CD4-positive, alpha-beta T cell treated with Interleukin-17A for 4 hours (primary cell): Measurements from ENCODE around the gene HDAC4.

ENCODE experiments used
- DNase-seq: peaks from one replicate; pipeline ENCODE4 v3.0.0-alpha.2; 2020; ENCODE audit warnings: mixed read lengths

HDAC4 gene

GRCh38 chr2:239116456-239117246 is 284.2 kb downstream of the HDAC4 start:
- no peak for DNase-seq

- no peak for DNase-seq
Observed at GRCh38 chr2:239115616-239116015, 285.2 kb downstream of the HDAC4 start.

GRCh38 chr2:239114616-239115265 is 286.1 kb downstream of the HDAC4 start:
- no peak for DNase-seq

GRCh38 chr2:239114119-239114581 is 286.7 kb downstream of the HDAC4 start:
- no peak for DNase-seq

GRCh38 chr2:239113615-239114014 is 287.2 kb downstream of the HDAC4 start:
- DNase-seq, result no peak

GRCh38 chr2:239113171-239113570 is 287.6 kb downstream of the HDAC4 start:
- DNase-seq, result no peak

GRCh38 chr2:239112127-239112774 is 288.6 kb downstream of the HDAC4 start:
- no peak for DNase-seq

GRCh38 chr2:239111401-239112100 is 289.3 kb downstream of the HDAC4 start:
- DNase-seq, result no peak

GRCh38 chr2:239110595-239111048 is 290.2 kb downstream of the HDAC4 start:
- no peak for DNase-seq

GRCh38 chr2:239109928-239110545 is 290.8 kb downstream of the HDAC4 start:
- DNase-seq, result no peak

GRCh38 chr2:239109041-239109927 is 291.5 kb downstream of the HDAC4 start:
- no peak for DNase-seq

GRCh38 chr2:239108459-239108858 is 292.4 kb downstream of the HDAC4 start:
- no peak for DNase-seq

GRCh38 chr2:239107936-239108335 is 292.9 kb downstream of the HDAC4 start:
- no peak for DNase-seq

- no peak for DNase-seq
Observed at GRCh38 chr2:239106966-239107365, 293.9 kb downstream of the HDAC4 start.

GRCh38 chr2:239106314-239106908 is 294.4 kb downstream of the HDAC4 start:
- peak; percentile 11 for DNase-seq

- no peak for DNase-seq
Observed at GRCh38 chr2:239105234-239105633, 295.6 kb downstream of the HDAC4 start.

GRCh38 chr2:239104800-239105199 is 296.0 kb downstream of the HDAC4 start:
- DNase-seq, result no peak

- DNase-seq, result no peak
Observed at GRCh38 chr2:239103125-239104098, 297.4 kb downstream of the HDAC4 start.

GRCh38 chr2:239102266-239102665 is 298.6 kb downstream of the HDAC4 start:
- no peak for DNase-seq

- DNase-seq, result no peak
Observed at GRCh38 chr2:239101807-239102206, 299.0 kb downstream of the HDAC4 start.
